OCI-LY7 (cell line): ENCODE results near the gene MAP3K10. TPM values are rescaled to one million over a fixed set of nuclear protein-coding genes. Genes with fewer than 3 reads are reported as not detected.

Experiments
- BruUV-seq: library from RNA; stranded (reverse); fragments of 400-500 nt; replicated peaks from 2 replicates; lab custom pipeline; 2021; lab: Mats Ljungman, UMichigan
- CTCF ChIA-PET: fragments of 300-600 bp; sonication (Branson Sonifier 250); formaldehyde crosslinking; loops from one replicate; lab custom pipeline; 2022; ENCODE audit warnings: antibody characterized with exemption; ENCODE audit not compliant: unreplicated experiment; lab: Charles Lee
- POLR2A ChIA-PET: fragments of 300-600 bp; sonication (Branson Sonifier 250); formaldehyde crosslinking; loops from one replicate; lab custom pipeline; 2022; ENCODE audit warnings: antibody characterized with exemption; lab: Charles Lee
- DNase-seq: peaks from one replicate; pipeline ENCODE4 v3.0.0-alpha.2; 2015; ENCODE audit warnings: low spot score
- H2AFZ ChIP-seq: fragments of 200-600 bp; sonication (generic), shearing (Covaris generic); 2 replicates; pipeline ENCODE4 v1.6.1; 2014; ENCODE audit warnings: mild to moderate bottlenecking, antibody characterized with exemption, low read length, moderate library complexity
- H3K27ac ChIP-seq: fragments of 200-600 bp; sonication (generic); 2 replicates; pipeline ENCODE4 v1.5.1; 2014; ENCODE audit warnings: mixed run types, low read depth, mild to moderate bottlenecking, moderate library complexity, low read length, inconsistent platforms; ENCODE audit not compliant: poor library complexity, severe bottlenecking
- H3K36me3 ChIP-seq: fragments of 200-600 bp; sonication (generic); 2 replicates; pipeline ENCODE4 v1.6.1; 2014; ENCODE audit warnings: mild to moderate bottlenecking, antibody characterized with exemption, low read length, moderate library complexity, mixed read lengths; ENCODE audit not compliant: insufficient read depth
- H3K4me1 ChIP-seq: fragments of 200-600 bp; sonication (generic); 2 replicates; pipeline ENCODE4 v1.5.1; 2014; ENCODE audit warnings: mild to moderate bottlenecking, low read length; ENCODE audit not compliant: insufficient read depth, poor library complexity, severe bottlenecking
- H3K4me2 ChIP-seq: fragments of 200-600 bp; sonication (generic); 2 replicates; pipeline ENCODE4 v1.6.1; 2014; ENCODE audit warnings: mild to moderate bottlenecking, low read length
- H3K4me3 ChIP-seq: fragments of 200-600 bp; sonication (generic); 2 replicates; pipeline ENCODE4 v1.5.1; 2014; ENCODE audit warnings: mild to moderate bottlenecking, low read depth, low read length; ENCODE audit not compliant: poor library complexity, severe bottlenecking
- H3K79me2 ChIP-seq: fragments of 200-600 bp; sonication (generic); 2 replicates; pipeline ENCODE4 v1.6.1; 2016; ENCODE audit warnings: low read depth, mild to moderate bottlenecking, low read length, moderate library complexity, mixed read lengths; ENCODE audit not compliant: insufficient read depth
- H3K9me2 ChIP-seq: fragments of 200-600 bp; sonication (generic); 2 replicates; pipeline ENCODE4 v1.6.1; 2016; ENCODE audit warnings: mild to moderate bottlenecking, low read length, mixed read lengths; ENCODE audit not compliant: insufficient read depth
- H3K9me3 ChIP-seq: fragments of 200-600 bp; sonication (generic); 2 replicates; pipeline ENCODE4 v1.6.1; 2014; ENCODE audit warnings: mild to moderate bottlenecking, mixed run types, low read length, mixed read lengths
- H4K20me1 ChIP-seq: fragments of 200-600 bp; sonication (generic); 2 replicates; pipeline ENCODE4 v1.6.1; 2014; ENCODE audit warnings: mild to moderate bottlenecking, antibody characterized with exemption, low read length, moderate library complexity, mixed read lengths; ENCODE audit not compliant: insufficient read depth
- EZH2phosphoT487 ChIP-seq: fragments of 200-600 bp; sonication (generic); IDR thresholded peaks from 2 replicates; pipeline ENCODE4 v1.6.1; 2018; ENCODE audit warnings: low read depth, borderline replicate concordance, mild to moderate bottlenecking, mixed run types, antibody characterized with exemption, low read length, moderate library complexity, mixed read lengths
- intact Hi-C: fragments of 100-400 bp; cut with micrococcal nuclease; formaldehyde crosslinking; loops from one replicate; pipeline ENCODE4 v1.10.0; 2022; ENCODE audit not compliant: unreplicated experiment
- total RNA-seq, 2 experiments: library from RNA; depleted of rRNA in 1 of 2; stranded (reverse); fragments of >200 nt in 1 of 2; shearing (Covaris generic) in 1 of 2; gene quantifications; 2 replicates each; pipeline ENCODE4 v1.2.3, GENCODE V29; 2014 to 2022
- TF ChIP-seq, protein P1 (sequence below): fragments of 200-600 bp; sonication (generic); conservative IDR thresholded peaks from 2 replicates; pipeline ENCODE4 v1.5.1; 2014; ENCODE audit warnings: mild to moderate bottlenecking, antibody characterized with exemption, low read length, moderate library complexity, mixed read lengths

Gene MAP3K10
- total RNA-seq, 2 experiments from 2014 or later = 20.6 to 32.5 TPM

DNA sequence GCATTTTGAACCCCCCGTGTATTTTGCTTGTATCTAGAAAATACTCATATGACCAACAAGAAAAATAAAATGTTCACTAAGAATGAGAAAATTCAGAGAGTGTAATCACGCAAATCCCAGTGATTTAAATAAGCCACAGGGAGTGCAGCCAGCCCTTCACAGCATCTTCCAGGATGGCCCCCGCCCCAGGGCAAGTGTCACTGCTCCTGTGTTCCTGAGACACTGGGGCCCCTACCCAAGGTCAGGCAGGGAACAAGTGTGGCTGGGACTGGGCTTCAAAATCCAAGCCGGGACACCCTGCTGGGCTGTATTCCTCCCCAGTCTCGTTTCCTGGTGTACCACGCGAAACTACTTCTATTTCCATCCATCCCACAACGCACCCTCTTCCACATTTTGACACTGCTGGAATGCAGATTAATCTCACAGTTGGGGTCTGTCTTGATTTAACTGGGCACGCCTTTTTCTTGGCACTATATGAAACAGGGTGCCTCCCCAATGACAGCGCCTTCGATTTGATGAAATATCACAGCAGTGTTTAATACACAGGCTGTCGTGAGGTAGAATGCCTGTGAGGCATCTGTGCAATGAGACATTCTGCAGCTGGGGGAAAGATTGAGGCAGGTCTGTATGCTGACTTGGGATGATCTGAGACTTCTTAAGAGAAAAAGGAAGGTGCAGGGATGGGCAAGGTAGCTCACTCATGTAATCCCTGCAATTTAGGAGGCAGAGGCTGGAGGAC, 53.5 kb downstream of the MAP3K10 start:
- Histone ChIP-seq H3K4me2 (no peak overlapping the region), H3K79me2 (no peaks in the 10 kb centered on the region), H3K4me3 (no peak overlapping the region), H3K36me3 (peaks cover 25% of the 10 kb centered on the region), H2AFZ (no peak overlapping the region), H3K9me2 (no peaks in the 10 kb centered on the region), H4K20me1 (no peaks in the 10 kb centered on the region), H3K27ac (no peak overlapping the region), H3K9me3 (no peaks in the 10 kb centered on the region), H3K4me1 (no peaks in the 10 kb centered on the region)
- BruUV-seq = no TSS peak
- no peak for DNase-seq
- POLR2A ChIA-PET = no interaction called here
- intact Hi-C loops = no loop called here
- CTCF ChIA-PET = no interaction called here
- TF ChIP-seq EZH2phosphoT487 = no peak
- TF ChIP-seq, protein P1, sequence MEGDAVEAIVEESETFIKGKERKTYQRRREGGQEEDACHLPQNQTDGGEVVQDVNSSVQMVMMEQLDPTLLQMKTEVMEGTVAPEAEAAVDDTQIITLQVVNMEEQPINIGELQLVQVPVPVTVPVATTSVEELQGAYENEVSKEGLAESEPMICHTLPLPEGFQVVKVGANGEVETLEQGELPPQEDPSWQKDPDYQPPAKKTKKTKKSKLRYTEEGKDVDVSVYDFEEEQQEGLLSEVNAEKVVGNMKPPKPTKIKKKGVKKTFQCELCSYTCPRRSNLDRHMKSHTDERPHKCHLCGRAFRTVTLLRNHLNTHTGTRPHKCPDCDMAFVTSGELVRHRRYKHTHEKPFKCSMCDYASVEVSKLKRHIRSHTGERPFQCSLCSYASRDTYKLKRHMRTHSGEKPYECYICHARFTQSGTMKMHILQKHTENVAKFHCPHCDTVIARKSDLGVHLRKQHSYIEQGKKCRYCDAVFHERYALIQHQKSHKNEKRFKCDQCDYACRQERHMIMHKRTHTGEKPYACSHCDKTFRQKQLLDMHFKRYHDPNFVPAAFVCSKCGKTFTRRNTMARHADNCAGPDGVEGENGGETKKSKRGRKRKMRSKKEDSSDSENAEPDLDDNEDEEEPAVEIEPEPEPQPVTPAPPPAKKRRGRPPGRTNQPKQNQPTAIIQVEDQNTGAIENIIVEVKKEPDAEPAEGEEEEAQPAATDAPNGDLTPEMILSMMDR = no peak

DNA sequence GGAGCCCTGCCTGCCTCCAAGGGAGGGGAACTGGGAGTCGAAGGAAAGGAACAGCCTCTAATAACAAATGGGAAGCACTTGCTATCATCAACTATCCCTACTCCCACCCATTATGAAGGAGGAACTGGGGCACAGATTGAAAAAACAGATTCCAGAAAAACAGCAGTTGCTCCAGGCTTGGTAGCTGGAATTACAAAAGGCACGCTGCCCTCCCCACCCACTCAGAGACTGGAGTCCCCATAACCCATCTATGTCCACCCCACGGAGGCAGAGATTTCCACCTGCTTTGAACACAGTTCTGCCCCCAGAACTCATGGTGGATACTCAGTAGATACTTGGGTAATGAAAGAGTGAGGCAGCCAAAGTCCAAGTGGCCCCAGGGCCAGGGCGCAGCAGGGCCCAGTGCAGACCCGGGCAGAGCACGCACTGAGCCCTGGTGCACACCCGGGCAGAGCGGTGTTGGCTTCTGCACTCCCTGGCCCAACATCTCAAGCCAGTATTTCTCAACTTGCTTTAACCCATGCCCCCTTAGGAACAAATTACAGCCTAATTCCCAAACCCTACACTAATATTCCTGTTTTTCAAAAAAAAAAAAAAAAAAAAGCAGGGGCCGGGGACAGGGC, 54.4 kb downstream of the MAP3K10 start:
- Histone ChIP-seq H3K79me2 (no peaks in the 10 kb centered on the region), H3K4me2 (no peak overlapping the region), H3K4me3 (no peak overlapping the region), H3K4me1 (no peaks in the 10 kb centered on the region), H3K27ac (no peak overlapping the region), H3K9me2 (no peaks in the 10 kb centered on the region), H3K9me3 (no peaks in the 10 kb centered on the region), H4K20me1 (no peaks in the 10 kb centered on the region), H2AFZ (no peak overlapping the region), H3K36me3 (peaks cover 25% of the 10 kb centered on the region)
- DNase-seq = no peak
- POLR2A ChIA-PET = interaction anchor here (0.7 kb wide), 2 partner anchors 30 to 375 kb away, joined by 4 to 5 read pairs; no protein-coding TSS in a partner anchor
- TF ChIP-seq, protein P1 = no peak
- no peak for TF ChIP-seq EZH2phosphoT487
- intact Hi-C loops = no loop called here
- BruUV-seq = no TSS peak
- CTCF ChIA-PET = no interaction called here
